Stimulated activated CD8-positive, alpha-beta memory T cell treated with anti-CD3 and anti-CD28 coated beads, Interleukin-4, amount 100 ng/mL, for 1 hour (primary cell): ENCODE results near the gene MYRIP.
"Not testable (repeated sequence)": the region's sequence is repeated elsewhere in the genome, so short reads cannot be mapped to it uniquely, and the experiment has no call there.

Experiments
- DNase-seq, 2 donors: peaks; one replicate each; pipeline ENCODE4 v3.0.0-alpha.2; 2020; ENCODE audit warnings: low read depth in 2 of 2, low spot score in 1 of 2

The MYRIP gene

GRCh38 chr3:40024526-40024925 lies 215.1 kb downstream of the MYRIP start:
- no peak for DNase-seq

DNA sequence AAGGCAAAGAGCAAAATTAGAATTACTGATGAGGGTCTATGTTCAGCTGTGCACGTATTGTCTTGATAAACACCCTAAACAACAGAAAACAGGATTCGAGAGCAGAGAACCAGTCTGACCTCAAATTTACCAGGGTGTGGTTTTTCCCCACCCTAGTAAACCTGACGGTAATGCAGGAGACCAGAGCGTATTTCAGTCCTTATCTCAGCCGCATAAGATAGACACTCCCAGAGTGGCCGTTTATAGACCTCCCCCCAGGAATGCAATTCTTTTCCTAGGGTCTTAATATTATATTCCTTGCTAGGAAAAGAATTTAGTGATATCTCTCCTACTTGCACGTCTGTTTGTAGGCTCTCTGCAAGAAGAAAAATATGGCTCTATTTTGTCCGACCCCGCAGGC lies 216.5 kb downstream of the MYRIP start:
- not testable (repeated sequence) for DNase-seq

DNA sequence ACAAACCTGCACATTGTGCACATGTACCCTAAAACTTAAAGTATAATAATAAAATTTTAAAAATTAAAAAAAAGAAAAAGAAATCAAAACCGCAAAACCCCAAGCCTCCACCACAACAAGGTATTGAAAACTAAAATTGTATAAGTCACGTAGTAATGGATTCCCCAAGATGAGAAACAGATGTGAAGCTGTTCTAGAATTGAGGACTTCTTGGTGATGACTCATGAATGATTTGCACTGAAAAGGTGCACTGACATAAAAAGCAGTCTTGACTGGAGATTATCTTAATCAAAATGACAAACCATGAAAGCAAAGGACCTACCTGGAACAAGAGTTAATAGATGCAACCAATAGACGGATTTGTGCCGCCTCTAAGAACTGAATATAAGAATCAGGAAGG lies 225.8 kb downstream of the MYRIP start:
- DNase-seq, result no peak

DNA sequence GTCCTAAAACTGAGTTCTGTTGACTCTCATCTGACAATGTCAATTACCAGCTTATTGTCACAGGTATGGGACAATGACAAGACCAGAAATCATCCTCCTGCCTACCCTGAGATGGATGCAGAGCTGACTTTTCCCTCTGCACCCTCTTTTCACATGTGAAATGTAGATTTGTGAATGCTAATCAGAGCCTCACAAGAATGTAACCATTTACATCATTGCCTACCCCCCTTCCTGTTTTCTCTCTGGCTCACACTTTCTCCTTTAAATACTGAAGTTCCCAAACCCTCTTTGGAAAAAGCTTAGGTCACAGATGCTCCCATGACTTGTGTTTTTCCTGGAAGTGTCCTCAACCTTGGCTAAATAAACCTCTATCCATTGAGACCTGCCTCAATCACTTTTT lies 228.2 kb downstream of the MYRIP start:
- DNase-seq, result no peak

GRCh38 chr3:40042752-40043443 lies 233.5 kb downstream of the MYRIP start:
- no peak for DNase-seq

DNA sequence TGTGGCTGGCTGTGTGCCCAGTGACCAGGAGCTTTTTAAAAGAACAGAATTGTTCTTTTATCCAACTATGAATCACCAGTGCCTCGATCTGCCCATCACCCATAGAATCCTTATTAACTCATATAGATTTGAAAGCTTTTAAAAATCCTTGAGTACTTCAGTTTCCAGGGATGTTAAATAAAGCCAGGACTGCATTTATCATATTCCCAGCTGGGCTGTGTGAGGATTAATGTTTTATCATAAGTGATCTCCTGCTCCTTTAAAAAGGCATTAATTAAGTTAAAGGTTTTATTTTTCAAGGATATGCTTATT lies 234.0 kb downstream of the MYRIP start:
- no peak for DNase-seq

- DNase-seq, result no peak
Observed at GRCh38 chr3:40044487-40044886, 235.1 kb downstream of the MYRIP start.

DNA sequence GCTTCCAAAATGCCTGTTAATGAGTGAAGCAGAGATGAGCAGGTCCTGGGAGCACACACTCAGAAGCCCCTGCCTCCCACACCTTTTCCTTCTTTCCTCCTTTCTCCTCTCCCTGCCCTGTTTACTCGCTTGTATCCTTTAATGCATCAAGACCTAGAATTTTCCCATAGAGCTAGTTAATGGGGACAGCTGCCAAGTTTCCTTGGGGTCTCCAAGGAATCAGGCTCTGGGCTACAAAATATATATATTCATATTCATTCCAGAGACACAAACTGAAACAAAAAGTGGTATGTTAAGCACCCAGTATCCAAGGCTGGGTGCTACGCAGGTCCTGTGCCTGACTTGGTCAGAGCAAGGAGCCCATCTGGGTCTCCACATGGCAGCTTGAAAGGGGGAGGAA lies 235.6 kb downstream of the MYRIP start:
- no peak for DNase-seq

GRCh38 chr3:40046149-40046548 lies 236.7 kb downstream of the MYRIP start:
- DNase-seq, result no peak

- no peak for DNase-seq
Observed at GRCh38 chr3:40047406-40047805, 238.0 kb downstream of the MYRIP start.

DNA sequence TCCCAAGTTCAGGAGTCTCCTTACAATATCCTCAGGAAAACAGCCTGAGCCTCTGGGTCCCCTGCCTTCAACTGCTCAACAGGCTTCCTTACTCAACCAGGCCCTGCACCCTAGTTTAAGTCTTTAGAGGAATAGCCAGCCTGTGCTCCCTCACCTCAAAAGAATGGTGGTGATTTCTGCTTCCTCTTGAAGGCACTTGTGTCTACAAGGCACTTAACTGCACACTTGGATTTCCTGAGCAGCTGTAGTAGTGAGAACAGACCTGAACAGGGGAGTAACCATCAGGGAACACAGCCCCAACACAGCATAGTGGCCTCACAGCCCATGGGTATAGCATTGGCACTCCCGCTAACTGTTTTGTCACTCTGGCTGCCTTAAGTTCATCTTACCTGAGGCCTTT lies 244.3 kb downstream of the MYRIP start:
- no peak for DNase-seq

DNA sequence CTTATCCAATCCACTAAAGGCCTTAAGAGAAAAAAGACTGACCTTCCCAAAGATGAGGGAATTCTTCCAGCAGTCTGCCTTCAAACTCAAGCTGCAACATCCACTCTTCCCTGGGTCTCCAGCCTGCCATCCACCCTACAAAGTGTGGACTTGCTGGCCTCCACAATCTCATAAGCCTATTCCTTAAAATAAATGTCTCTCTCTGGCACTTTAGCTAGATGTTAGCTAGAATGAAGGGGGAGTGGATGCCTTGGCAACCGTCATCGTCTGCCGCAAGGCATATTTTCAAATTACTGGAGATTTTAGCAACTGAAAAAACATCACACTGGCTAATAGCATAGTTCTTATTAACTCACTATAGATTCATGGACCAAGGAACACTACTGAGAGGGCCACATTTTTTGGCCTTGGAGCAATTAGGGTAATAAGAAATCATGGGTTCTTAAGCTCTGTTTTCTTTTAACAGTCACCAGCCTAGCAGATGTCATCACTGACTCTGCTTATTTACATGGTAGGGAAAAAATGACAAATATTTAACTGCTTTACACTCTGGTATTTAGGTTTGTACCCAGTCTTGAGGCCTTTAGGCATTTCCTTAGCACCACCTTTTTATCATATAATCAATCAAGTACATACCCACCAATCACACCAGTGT lies 245.3 kb downstream of the MYRIP start:
- no peak for DNase-seq

- no peak for DNase-seq
Observed at GRCh38 chr3:40055361-40055760, 246.0 kb downstream of the MYRIP start.

DNA sequence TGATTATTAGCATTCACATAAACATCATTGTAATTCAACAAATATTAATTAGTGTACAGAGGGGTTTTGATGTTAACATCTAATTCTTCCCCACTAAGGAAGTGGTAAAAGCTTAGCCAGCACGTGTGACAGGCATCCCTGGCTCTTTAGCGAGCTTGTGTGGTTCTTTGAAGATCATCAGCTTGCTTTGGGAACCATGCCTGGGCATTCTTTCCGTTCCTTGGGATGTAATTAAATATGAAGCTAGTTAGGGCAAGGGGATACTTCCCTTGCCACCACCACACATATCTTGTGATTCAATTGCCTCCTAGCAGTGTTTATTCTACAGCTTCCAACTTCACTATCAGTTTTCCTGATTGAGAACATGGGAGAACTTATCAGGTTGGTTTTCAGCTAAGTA lies 246.5 kb downstream of the MYRIP start:
- DNase-seq, result no peak

DNA sequence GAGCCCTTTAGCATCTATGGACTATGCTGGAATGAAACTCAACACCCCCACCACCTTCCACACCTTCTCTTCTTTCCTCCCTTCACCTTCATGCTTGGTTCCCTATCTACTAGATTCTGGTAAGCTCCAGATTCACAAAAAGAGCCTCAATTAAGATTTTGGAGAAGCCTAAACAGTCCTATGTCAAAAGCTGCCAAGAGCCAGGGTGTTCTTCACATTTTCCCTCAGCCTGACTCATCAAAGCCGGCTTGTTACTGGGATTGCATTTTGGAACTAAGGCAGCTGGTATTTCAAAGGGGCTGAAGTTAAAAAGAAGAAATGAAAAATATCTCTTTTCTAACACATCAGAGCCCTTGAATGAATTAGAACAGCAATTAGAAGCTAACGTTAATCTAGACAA lies 247.7 kb downstream of the MYRIP start:
- DNase-seq, result no peak

DNA sequence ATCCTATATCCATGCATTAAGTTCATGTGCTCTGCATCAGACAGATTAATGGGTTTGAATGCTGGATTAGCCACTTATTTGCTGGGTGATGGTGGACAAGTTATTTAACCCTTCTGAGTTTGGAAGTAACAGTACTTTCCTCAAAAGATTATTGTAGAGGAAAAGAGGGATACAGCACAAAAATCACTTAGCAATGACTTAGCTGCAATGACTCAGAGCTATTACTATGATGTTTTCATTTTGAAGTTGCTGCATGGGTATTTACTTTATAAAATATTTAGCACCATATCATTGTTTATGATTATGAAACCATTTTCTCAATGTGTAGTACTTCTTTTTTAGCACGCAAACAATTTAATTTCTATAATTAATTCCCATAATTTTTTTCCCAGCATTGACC lies 248.4 kb downstream of the MYRIP start:
- no peak for DNase-seq

- DNase-seq, result no peak
Observed at GRCh38 chr3:40068636-40069035, 259.2 kb downstream of the MYRIP start.

- no peak for DNase-seq
Observed at GRCh38 chr3:40070816-40071215, 261.4 kb downstream of the MYRIP start.

DNA sequence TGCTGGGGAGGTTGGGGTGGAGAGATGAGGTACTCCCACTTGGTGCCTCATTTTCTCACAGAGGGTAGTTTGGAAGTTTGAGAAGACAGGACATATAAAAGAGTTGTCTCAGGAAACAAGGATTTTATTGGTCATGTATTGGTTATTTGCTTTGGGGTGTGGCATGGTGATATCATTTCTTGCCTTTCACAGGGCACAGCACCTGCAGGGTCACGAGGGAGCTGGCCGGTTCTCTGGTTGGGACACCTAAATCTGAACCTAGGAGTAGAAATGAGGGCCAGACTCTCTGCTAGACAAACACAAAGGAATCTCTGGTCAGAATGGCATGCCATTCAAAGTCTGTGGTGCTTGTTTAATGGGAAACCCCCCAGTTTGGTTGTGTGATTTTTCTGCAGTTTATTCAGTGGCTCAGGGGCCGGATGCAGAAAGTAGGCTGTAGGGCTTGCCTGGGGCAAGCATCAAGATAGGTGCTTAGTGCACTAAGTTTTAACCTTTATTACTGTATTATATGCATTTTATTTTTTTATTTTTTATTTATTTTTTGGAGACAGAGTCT lies 262.4 kb downstream of the MYRIP start:
- no peak for DNase-seq

GRCh38 chr3:40073310-40074007 lies 264.1 kb downstream of the MYRIP start:
- DNase-seq, result no peak

- not testable (repeated sequence) for DNase-seq
Observed at GRCh38 chr3:40077139-40077538, 267.7 kb downstream of the MYRIP start.

- DNase-seq, result not testable (repeated sequence)
Observed at GRCh38 chr3:40077828-40078492, 268.6 kb downstream of the MYRIP start.
